Keratinocyte (primary cell): ENCODE data around the gene LY6G6D. TPM values are rescaled to one million over a fixed set of nuclear protein-coding genes. Genes with fewer than 3 reads are reported as not detected.

Experiments used
- DNase-seq: peaks from one replicate; pipeline ENCODE4 v3.0.0-alpha.2; 2011; ENCODE audit warnings: low read depth, missing footprints, low spot score
- FAIRE-seq: peaks from 2 replicates; lab custom pipeline; 2011; peaks lifted over from hg19 to GRCh38; lab: Jason Lieb, UNC
- H2AFZ ChIP-seq: 2 replicates; pipeline ENCODE4 v1.6.0; 2012; ENCODE audit warnings: low read length, control low read depth, inconsistent platforms; ENCODE audit not compliant: control insufficient read depth
- H3K27ac ChIP-seq: 2 replicates; pipeline ENCODE4 v1.5.1; 2011; ENCODE audit warnings: low read length; ENCODE audit not compliant: control insufficient read depth, insufficient read depth
- H3K27me3 ChIP-seq: 3 replicates; pipeline ENCODE4 v1.6.0; 2011; ENCODE audit warnings: low read length; ENCODE audit not compliant: control insufficient read depth, insufficient read depth; ENCODE audit errors: extremely low read depth
- H3K36me3 ChIP-seq, 2 experiments: 2 replicates in 1 of 2; 3 replicates in 1 of 2; pipeline ENCODE4 v1.5.1; 2011; ENCODE audit warnings: low read length in 2 of 2, mild to moderate bottlenecking in 1 of 2; ENCODE audit not compliant: control insufficient read depth in 2 of 2, insufficient read depth in 2 of 2; ENCODE audit errors: extremely low read depth in 1 of 2
- H3K4me1 ChIP-seq: 3 replicates; pipeline ENCODE4 v1.5.1; 2011; ENCODE audit warnings: low read length; ENCODE audit not compliant: control insufficient read depth, insufficient read depth; ENCODE audit errors: extremely low read depth
- H3K4me2 ChIP-seq: 3 replicates; pipeline ENCODE4 v1.6.0; 2011; ENCODE audit warnings: low read depth, low read length; ENCODE audit not compliant: control insufficient read depth, insufficient read depth; ENCODE audit errors: extremely low read depth
- H3K4me3 ChIP-seq, 3 experiments: fragments of 200-600 bp in 1 of 3; sonication (generic) in 1 of 3; 2 replicates in 2 of 3; 3 replicates in 1 of 3; pipeline ENCODE4 v1.5.1; 2011 to 2016; ENCODE audit warnings: low read length in 3 of 3, mild to moderate bottlenecking in 3 of 3, control low read depth in 2 of 3, inconsistent platforms in 1 of 3, low read depth in 1 of 3, mixed read lengths in 1 of 3, mixed run types in 1 of 3, moderate library complexity in 1 of 3; ENCODE audit not compliant: control insufficient read depth in 2 of 3, insufficient read depth in 2 of 3; ENCODE audit errors: extremely low read depth in 1 of 3
- H3K79me2 ChIP-seq: 2 replicates; pipeline ENCODE4 v1.6.0; 2012; ENCODE audit warnings: low read length; ENCODE audit not compliant: control insufficient read depth, insufficient read depth
- H3K9ac ChIP-seq: 3 replicates; pipeline ENCODE4 v1.6.0; 2011; ENCODE audit warnings: low read length; ENCODE audit not compliant: control insufficient read depth, insufficient read depth; ENCODE audit errors: extremely low read depth
- H3K9me1 ChIP-seq: 3 replicates; pipeline ENCODE4 v1.6.0; 2011; ENCODE audit warnings: low read length; ENCODE audit not compliant: control insufficient read depth, insufficient read depth; ENCODE audit errors: extremely low read depth
- H3K9me3 ChIP-seq: 2 replicates; pipeline ENCODE4 v1.5.1; 2012; ENCODE audit warnings: low read depth, low read length; ENCODE audit not compliant: control insufficient read depth
- H4K20me1 ChIP-seq: 3 replicates; pipeline ENCODE4 v1.6.0; 2011; ENCODE audit warnings: low read length; ENCODE audit not compliant: control insufficient read depth, insufficient read depth; ENCODE audit errors: extremely low read depth
- EZH2 ChIP-seq: IDR thresholded peaks from one replicate; pipeline ENCODE4 v1.6.1; 2012; ENCODE audit warnings: inconsistent platforms, mild to moderate bottlenecking, low read length, moderate library complexity
- dilution Hi-C: fragments of 300-500 bp; cut with MboI; formaldehyde crosslinking; loops from one replicate; pipeline ENCODE4 v1.7.0; 2020; ENCODE audit warnings: low sequenced_read_pairs; ENCODE audit not compliant: extremely low pct_ligation_motif_present
- polyA plus RNA-seq, 5 experiments: library from polyadenylated mRNA; depleted of rRNA in 3 of 5; stranded (reverse) in 3 of 5; stranded (forward) in 1 of 5; unstranded in 1 of 5; fragments of >200 nt; gene quantifications; 1 replicate in 1 of 5; 2 replicates in 3 of 5; 3 replicates in 1 of 5; pipeline versions ENCODE4 v1.2.1 to v1.2.3, GENCODE V29; 2011 to 2012; ENCODE audit warnings: missing spikeins in 2 of 5, low read depth in 1 of 5, low replicate concordance in 1 of 5
- TF ChIP-seq, protein P1 (sequence below), 3 experiments: IDR thresholded peaks in 1 of 3; conservative IDR thresholded peaks in 1 of 3; optimal IDR thresholded peaks in 1 of 3; 2 replicates in 2 of 3; 3 replicates in 1 of 3; pipeline versions ENCODE3 to v1.5.1; 2011; ENCODE audit warnings: low read length in 3 of 3, mild to moderate bottlenecking in 3 of 3, moderate library complexity in 2 of 3, control low read depth in 1 of 3, inconsistent platforms in 1 of 3; ENCODE audit not compliant: insufficient read depth in 2 of 3; ENCODE audit errors: extremely low read depth in 1 of 3

The LY6G6D gene
- polyA plus RNA-seq, 1 donor (not counting 4 experiments of a cell fraction or from before 2014, with no cell fraction given), result 0.33 TPM

DNA sequence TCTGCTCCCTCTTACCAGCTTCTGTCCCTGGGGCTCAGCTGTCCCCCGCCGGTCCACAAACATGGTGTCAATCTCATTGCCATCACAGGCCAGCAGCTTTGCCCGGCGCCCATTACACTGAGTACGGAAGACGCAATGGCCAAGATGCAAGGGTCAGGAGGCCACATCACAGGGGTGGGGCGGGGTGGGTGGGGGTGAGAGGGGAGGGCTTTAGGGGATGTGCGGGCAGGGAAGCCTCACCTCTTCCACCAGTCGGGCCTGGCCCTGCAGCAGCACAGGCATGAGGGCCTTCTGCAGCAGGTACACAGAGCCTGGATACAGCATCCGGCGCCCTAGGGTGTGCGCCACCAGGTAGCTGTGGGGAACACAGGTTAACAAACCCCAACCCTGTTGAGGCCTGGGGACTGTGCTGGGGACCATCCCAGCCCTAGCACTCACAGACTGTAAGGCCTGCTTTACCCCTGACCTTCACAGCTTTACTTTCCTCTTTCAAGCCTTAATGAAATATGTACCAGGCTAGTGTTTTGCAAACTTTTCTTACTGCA, 23.5 kb upstream of the LY6G6D start:
- Histone ChIP-seq H3K27me3 (no peaks in the 10 kb centered on the region), H3K4me3 (no peak overlapping the region), H2AFZ (no peak overlapping the region), H4K20me1 (no peaks in the 10 kb centered on the region), H3K36me3 (peaks cover 22 to 41% of the 10 kb centered on the region in 2 experiments), H3K4me1 (no peaks in the 10 kb centered on the region), H3K4me2 (no peak overlapping the region), H3K9me1 (no peaks in the 10 kb centered on the region), H3K9ac (no peak overlapping the region), H3K79me2 (no peaks in the 10 kb centered on the region), H3K9me3 (no peaks in the 10 kb centered on the region), H3K27ac (no peak overlapping the region)
- FAIRE-seq (no peak), DNase-seq (no peak)
- dilution Hi-C loops, result no loop called here
- TF ChIP-seq, protein P1, sequence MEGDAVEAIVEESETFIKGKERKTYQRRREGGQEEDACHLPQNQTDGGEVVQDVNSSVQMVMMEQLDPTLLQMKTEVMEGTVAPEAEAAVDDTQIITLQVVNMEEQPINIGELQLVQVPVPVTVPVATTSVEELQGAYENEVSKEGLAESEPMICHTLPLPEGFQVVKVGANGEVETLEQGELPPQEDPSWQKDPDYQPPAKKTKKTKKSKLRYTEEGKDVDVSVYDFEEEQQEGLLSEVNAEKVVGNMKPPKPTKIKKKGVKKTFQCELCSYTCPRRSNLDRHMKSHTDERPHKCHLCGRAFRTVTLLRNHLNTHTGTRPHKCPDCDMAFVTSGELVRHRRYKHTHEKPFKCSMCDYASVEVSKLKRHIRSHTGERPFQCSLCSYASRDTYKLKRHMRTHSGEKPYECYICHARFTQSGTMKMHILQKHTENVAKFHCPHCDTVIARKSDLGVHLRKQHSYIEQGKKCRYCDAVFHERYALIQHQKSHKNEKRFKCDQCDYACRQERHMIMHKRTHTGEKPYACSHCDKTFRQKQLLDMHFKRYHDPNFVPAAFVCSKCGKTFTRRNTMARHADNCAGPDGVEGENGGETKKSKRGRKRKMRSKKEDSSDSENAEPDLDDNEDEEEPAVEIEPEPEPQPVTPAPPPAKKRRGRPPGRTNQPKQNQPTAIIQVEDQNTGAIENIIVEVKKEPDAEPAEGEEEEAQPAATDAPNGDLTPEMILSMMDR (optimal IDR thresholded peaks at IDR 0.05 in 1 of 3, IDR thresholded peaks at IDR 0.05 in 1 of 3, conservative IDR thresholded peaks at IDR 0.05 in 1 of 3; ENCODE audit: extremely low read depth in 1 of 3, insufficient read depth in 2 of 3, low read length in 3 of 3), result no peak
- TF ChIP-seq EZH2, result no peak

DNA sequence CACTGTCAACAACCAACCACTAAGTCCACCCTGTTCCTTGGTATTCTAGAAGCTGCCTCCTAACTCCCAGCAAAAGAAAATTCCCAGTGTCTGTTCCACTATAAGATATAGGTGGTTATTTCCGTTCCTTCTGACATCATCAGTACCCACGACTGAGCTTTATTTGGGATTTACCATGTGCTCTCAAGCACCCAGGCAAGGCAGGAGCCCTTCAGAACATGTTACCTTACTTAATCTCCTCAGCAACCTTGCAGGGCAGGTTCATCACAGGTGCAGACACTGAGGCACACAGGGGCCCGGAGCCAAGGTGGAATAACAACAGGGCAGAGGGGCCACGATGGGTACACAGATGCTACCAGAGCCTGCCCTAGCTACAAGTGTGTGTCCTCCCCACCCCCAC, 22.8 kb upstream of the LY6G6D start:
- H3K36me3 ChIP-seq, result peaks cover 22 to 39% of the 10 kb centered on the region in 2 experiments
- no peaks in the 10 kb centered on the region for H3K9me3 ChIP-seq

More for the DNA sequence above, 22.8 kb upstream of the LY6G6D start:
- Histone ChIP-seq H3K27ac (no peak overlapping the region), H4K20me1 (no peaks in the 10 kb centered on the region), H2AFZ (no peak overlapping the region), H3K9ac (no peak overlapping the region), H3K4me1 (no peaks in the 10 kb centered on the region), H3K9me1 (no peaks in the 10 kb centered on the region), H3K79me2 (no peaks in the 10 kb centered on the region), H3K4me3 (no peak overlapping the region), H3K27me3 (no peaks in the 10 kb centered on the region), H3K4me2 (no peak overlapping the region)
- FAIRE-seq (no peak), DNase-seq (no peak)
- dilution Hi-C loops, result no loop called here
- no peak for TF ChIP-seq EZH2
- TF ChIP-seq, protein P1 (optimal IDR thresholded peaks at IDR 0.05 in 1 of 3, IDR thresholded peaks at IDR 0.05 in 1 of 3, conservative IDR thresholded peaks at IDR 0.05 in 1 of 3; ENCODE audit: extremely low read depth in 1 of 3, insufficient read depth in 2 of 3, low read length in 3 of 3), result no peak
